NCI-H345 treated with DMSO at 0.1 percent for 48 hours (cell line): ENCODE data around the gene NUDT11.
"Not testable (repeated sequence)": the region's sequence is repeated elsewhere in the genome, so short reads cannot be mapped to it uniquely, and the experiment has no call there.

Experiments used
- DNase-seq: peaks from one replicate; lab custom pipeline; 2025; ENCODE audit not compliant: unreplicated experiment; lab: John Stamatoyannopoulos, UW

The NUDT11 gene

GRCh38 chrX:51496501-51497291 lies at the start of gene NUDT11:
TSS of gene NUDT11 (minus strand) at chrX:51496592. CDS start at chrX:51496444, 148 bp downstream.
- DNase-seq: no peak

DNA sequence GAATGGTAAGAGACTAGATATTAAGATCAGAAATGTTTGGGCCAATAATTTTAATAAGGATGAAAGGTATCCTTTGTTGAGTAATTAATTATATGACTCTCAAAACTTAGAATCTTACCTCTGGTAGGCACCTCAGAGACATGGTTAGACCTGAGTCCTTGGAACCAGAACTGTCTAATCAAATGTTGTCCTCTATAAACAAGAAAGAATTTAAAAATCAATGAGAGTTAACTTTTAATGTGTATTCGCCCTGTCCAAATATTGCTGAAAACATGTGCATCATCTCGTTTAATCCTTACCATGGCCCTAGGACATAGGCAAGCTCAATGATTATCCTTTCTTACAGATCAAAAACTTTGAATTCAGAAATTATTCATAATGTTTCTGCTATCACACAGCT lies 24.0 kb upstream of the NUDT11 start:
- DNase-seq: no peak

DNA sequence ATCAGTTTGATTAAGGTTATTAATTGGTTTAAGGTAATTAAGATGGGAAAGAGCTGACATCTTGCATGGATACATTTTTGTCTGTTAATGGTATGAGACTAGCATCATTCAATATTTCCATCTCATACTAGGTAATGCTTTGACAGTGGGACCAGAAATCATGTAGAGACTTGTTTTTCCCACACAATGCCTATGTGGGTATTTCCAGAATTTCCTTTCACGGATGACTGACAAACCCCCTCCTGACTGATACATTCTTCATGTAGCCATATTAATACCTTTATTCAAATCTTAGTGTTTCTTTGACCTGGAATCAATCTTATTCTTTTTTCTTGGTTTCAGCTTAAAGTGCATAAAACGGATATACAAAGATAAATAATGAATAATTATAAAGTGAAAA lies 22.7 kb upstream of the NUDT11 start:
- not testable (repeated sequence) for DNase-seq

DNA sequence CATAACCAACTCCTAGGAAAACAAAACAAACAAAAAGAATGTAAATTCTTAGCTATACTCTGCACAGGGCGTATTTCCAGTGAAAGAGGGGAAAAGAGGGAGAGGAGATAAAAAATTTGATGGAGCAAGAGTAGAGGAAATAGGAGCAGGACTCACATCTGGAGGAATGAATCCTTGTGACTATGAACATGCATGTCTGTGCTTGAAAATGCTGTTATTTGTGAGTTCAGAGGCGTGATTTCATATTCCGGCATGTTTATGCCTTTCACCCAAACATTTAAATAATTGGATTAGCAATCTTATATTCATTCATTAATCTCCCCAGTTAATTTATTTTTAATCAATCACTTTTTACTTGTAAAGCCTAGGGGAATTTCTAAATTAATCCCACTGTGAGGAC lies 11.2 kb upstream of the NUDT11 start:
- no peak for DNase-seq

- not testable (repeated sequence) for DNase-seq
Measured at GRCh38 chrX:51495701-51496488, 497 bp downstream of the NUDT11 start.

- DNase-seq: no peak
Measured at GRCh38 chrX:51494409-51494808, 2.0 kb downstream of the NUDT11 start.

- DNase-seq: no peak
Measured at GRCh38 chrX:51487960-51488267, 8.5 kb downstream of the NUDT11 start.

- no peak for DNase-seq
Measured at GRCh38 chrX:51484616-51485015, 11.8 kb downstream of the NUDT11 start.

DNA sequence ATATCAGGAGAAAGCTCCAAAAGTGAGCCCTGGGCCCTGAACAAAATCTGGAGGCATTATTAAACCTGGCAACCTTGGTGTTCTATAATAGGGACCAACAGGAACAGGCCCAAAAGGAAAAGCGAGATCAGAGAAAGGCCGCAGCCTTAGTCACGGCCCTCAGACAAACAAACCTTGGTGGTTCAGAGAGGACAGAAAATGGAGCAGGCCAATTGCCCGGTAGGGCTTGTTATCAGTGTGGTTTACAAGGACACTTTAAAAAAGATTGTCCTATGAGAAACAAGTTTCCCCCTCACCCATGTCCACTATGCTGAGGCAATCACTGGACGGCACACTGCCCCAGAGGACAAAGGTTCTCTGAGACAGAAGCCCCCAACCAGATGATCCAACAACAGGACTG lies 14.0 kb downstream of the NUDT11 start:
- not testable (repeated sequence) for DNase-seq

- DNase-seq: no peak
Measured at GRCh38 chrX:51476930-51477329, 19.5 kb downstream of the NUDT11 start.

DNA sequence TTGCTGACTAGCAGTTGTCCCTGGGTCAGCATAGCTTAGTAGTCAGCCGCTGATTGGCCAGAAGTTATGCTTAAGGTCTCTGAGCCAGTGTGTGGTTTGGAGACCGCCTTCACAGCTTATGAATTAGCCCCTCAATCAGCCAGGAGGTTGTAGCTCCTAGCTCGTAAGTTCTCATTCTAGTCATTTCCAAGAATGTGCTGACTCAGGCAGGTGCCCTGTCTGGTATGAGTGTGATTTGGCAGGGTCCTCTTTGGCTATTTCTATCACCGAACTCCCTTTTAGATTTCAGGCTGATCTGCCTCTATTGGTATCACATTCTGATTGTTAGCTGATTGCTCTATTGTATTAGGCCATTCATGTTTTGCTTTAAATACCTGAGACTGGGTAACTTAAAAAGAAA lies 33.1 kb downstream of the NUDT11 start:
- DNase-seq: no peak

GRCh38 chrX:51461053-51462044 lies 35.0 kb downstream of the NUDT11 start:
- DNase-seq: peak; percentile 10

- no peak for DNase-seq
Measured at GRCh38 chrX:51459125-51459524, 37.3 kb downstream of the NUDT11 start.

GRCh38 chrX:51456814-51457213 lies 39.6 kb downstream of the NUDT11 start:
- no peak for DNase-seq

GRCh38 chrX:51456246-51456645 lies 40.1 kb downstream of the NUDT11 start:
- DNase-seq: no peak

DNA sequence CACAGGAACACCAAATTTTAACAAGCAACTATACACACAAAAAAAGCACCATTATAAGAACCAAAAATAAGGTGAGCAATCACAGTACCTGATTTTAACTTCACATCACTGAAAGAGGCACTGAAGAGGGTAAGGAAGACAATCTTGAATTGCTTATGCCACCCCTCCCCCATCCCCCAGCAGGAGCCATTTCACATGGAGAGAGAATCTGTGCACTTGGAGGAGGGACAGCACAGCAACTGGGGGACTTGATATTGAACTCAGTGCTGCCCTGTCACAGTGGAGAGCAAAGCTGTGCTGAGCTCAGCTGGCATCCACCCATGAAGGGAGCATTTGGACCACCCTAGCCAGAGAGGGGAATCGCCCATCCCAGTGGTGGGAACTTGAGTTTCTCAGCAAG lies 56.0 kb downstream of the NUDT11 start:
- no peak for DNase-seq
